ENCODE measurements around the gene IDI2.

The IDI2 gene

DNA sequence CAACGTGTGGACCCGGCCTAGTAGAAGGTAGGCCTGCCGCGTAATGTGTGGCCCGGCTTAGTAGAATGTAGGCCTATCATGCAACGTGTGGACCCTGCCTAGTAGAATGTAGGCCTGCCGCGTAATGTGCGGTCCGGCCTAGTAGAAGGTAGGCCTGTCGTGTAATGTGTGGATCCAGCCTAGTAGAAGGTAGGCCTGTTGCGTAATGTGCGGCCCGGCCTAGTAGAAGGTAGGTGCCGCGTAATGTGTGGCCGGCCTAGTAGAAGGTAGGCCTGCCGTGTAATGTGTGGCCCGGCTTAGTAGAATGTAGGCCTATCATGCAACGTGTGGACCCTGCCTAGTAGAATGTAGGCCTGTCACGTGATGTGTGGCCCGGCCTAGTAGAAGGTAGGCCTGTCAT lies 49.3 kb downstream of the IDI2 start:
- FAIRE-seq = no peak

DNA sequence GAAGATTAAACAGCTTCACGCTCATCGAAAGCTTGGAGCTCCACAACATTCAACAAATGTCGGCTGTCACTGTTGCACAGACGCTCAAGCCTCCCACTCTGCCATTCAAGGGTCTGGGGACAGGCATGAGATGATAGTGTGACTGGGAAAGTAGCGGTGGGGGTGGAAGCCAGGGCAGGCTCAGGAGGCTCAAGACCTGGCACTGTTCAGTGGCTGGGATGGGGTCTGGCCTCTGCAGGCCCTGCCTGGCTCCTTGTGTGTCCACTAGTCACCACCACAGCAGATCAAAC lies 50.9 kb downstream of the IDI2 start:
- no peak for FAIRE-seq

DNA sequence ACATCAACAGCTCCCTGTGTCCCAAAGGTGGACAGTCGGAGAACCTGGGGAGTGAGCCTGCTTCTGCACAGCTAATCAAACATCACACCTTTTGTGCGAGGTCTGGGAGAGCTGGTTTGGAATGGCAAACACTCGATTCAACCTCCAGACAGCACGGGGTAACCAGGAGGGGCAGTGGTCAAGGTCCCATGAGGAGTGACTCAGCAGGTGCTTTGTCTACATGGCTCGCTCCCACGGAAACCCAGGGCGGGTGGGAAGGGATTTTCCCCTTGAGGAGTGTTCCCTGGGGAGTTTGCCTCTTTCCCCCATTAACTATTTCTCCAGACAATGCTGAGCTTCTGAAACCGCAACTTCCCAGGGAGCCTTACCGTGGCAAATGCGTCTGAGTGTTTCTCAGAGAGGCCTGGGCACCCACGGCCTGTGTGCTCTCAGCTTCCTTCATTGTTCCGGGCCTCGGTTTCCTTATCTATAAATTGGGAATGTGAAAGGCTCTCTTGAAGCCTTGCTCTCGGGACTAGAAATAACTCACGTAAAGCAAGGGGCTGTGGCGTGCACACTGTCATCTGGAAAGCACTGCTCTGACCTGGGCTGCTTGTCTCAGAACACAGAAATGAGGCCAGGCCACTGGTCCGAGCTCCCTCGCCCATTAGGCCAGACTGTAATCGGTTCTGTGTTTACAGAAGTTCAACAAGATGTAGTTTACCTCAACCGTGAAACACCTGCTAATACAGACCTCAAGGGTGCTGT lies 51.4 kb downstream of the IDI2 start:
- FAIRE-seq = no peak

DNA sequence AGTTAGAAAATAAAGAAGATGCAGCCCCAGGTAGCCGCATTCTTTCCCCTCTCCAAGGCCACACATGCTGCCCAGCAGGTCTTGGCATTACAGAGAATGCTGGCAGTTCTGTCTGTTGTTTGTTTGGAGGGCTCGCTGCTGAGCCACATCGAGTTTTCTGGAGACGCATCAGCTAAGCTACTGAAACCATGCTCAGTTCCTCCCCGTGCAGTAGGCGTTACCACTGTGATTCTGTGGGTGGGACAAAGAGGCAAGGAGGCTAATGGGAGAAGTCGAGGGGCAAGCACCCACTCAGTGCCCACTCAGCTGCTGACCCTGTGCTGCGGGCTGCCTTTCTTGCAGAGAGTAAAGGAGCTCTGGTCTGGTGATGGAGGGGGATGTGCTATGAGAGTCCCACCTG lies 52.9 kb downstream of the IDI2 start:
- no peak for FAIRE-seq

DNA sequence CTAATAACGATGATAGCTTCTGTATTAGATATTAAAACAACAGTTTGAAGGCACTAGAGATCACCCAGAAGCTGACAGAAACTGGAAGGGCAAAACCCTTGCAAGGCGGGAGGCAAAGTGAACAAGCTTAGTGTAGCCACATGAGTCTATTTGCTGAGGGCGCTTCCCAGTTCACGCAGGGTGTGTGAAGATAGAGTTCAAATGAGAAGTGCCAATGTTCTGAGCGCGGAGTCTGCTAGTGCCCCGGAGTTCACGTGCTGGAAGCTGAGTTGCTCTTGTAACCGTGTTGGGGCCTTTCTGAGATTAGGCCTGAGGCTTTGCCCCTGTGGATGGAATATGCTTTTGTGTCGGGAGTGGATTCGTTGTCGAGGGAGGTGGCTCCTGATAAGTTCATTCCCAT lies 54.0 kb downstream of the IDI2 start:
- FAIRE-seq = no peak

DNA sequence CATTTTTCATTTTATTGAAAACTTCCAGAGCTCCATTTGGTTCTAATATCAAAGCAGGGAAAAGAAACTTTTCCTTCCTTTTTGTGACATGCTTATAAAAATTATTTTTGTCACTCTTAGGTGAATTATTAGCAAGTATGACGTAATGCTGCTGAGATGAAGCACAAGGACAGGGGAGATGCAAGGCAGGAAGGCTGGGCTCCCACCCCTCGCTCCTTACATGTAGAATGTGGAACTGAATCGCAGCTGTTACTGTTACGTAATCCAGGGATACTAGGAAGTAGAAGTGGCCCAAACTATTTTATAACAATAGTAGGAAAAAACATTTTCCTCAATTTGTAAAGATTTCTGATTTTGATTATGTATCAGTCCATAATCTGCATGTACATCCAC lies 54.5 kb downstream of the IDI2 start:
- no peak for FAIRE-seq

DNA sequence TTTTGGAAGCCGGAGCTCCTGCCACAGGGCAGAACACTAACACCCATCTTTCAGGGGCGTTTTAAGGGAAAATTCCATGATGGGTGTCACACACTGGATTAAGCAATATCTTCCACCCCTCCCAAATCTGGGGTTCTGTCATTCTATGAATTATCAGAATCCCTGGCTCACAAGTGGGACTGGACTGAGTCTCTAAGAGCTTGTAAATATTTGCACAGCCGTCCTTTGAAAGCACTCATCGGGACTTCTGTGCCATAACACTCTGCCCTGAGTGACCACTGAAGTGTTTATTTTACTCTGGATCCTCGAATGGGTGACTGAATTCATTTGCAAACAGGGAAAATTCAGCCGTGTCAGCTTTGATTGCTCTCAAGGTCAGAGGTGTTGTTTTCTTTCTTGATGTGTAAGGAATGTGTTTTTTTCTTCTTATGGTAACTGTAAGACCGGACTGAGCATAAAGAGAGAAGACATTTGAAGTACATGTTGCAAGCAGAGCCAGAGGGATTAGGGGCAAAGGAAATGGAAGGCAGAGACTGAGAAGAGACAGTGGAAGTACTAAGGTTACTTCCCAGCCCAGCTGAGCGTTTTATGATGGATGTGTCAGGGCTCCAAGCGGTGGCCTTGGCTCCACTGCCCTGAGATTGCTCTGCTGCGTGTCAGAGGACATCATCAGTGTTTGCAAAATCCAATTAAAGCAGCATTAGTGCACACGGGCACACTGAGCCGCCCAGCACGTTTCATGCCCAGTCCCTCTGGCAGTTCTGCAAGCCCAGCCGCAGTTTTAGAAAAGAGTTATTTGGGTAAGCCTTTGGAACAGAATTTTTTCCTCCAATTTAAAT lies 55.1 kb downstream of the IDI2 start:
- no peak for FAIRE-seq

DNA sequence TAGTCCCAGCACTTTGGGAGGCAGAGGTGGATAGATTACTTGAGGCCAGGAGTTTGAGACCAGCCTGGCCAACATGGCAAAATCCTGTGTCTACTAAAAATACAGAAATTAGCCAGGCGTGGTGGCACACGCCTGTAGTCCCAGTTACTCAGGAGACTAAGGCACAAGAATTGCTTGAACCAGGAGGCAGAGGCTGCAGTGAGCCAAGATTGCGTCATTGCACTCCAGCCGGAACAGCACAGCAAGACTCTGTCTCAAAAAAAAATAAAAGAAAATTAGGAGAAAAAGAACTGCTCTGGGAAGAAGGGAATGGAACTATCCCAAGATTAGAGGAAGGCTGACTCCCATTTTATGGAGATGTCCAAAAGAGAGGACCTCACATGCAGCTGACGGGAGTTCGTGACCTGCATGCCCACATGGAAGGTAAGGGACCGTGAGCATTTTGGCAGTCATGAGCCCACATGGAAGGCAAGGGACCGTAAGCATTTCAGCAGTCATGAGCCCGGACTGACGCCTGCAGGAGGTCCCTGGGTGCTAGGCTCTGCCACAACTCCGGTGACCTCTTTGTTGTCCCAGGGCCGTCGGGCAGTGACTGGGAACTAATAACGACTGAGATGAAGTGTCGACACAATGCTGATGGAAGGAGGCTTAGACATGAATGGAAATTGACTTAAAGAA lies 56.0 kb downstream of the IDI2 start:
- no peak for FAIRE-seq
